K562 (cell line): ENCODE data around the gene CD19. TPM values are rescaled to one million over a fixed set of nuclear protein-coding genes. Genes with fewer than 3 reads are reported as not detected.

ENCODE experiments used
- EWSR1 ChIP-seq: fragments of 450-650 bp; IDR thresholded peaks from 2 replicates; pipeline ENCODE4 v1.6.1; 2018; ENCODE audit warnings: borderline replicate concordance, mild to moderate bottlenecking, low read depth, moderate library complexity; ENCODE audit not compliant: partially characterized antibody
- GTF2F1 ChIP-seq: IDR thresholded peaks from 2 replicates; pipeline ENCODE4 v1.6.1; 2011; ENCODE audit warnings: low read depth, low read length, improper control_type of control experiment
- HNRNPK ChIP-seq: fragments of 200-400 bp; formaldehyde crosslinking; IDR thresholded peaks from one replicate; pipeline ENCODE4 v1.6.1; 2018; ENCODE audit warnings: mild to moderate bottlenecking, low read depth, low read length; ENCODE audit not compliant: poor library complexity, severe bottlenecking
- HSF4 ChIP-seq: fragments of 250-450 bp; sonication (Bioruptor Pico); IDR thresholded peaks from 2 replicates; pipeline ENCODE4 v2.1.2; 2022; ENCODE audit warnings: mild to moderate bottlenecking, moderate library complexity, borderline replicate concordance
- KAT8 ChIP-seq: fragments of 450-650 bp; IDR thresholded peaks from 2 replicates; pipeline ENCODE4 v1.6.1; 2016; ENCODE audit warnings: low read depth, mild to moderate bottlenecking
- MEIS2 ChIP-seq: fragments of 450-650 bp; IDR thresholded peaks from 2 replicates; pipeline ENCODE4 v1.6.1; 2014; ENCODE audit warnings: mild to moderate bottlenecking; ENCODE audit not compliant: partially characterized antibody
- POLR2G ChIP-seq: fragments of 200-400 bp; formaldehyde crosslinking; IDR thresholded peaks from 2 replicates; pipeline ENCODE4 v1.6.1; 2017; ENCODE audit warnings: low read depth, mild to moderate bottlenecking, antibody characterized with exemption, low read length, moderate library complexity
- PRMT5 ChIP-seq: sonication (generic); formaldehyde crosslinking; IDR thresholded peaks from 2 replicates; pipeline ENCODE4 v1.5.0; 2020; ENCODE audit warnings: missing genetic modification reagents
- TRIM24 ChIP-seq, 2 experiments: fragments of 450-650 bp; IDR thresholded peaks; 2 replicates each; pipeline ENCODE4 v1.6.1; 2016
- ZEB2 ChIP-seq: fragments of 450-650 bp; IDR thresholded peaks from 2 replicates; pipeline ENCODE4 v1.6.1; 2016
- ZNF668 ChIP-seq: fragments of 250-450 bp; sonication (Bioruptor Pico); IDR thresholded peaks from 2 replicates; pipeline ENCODE4 v1.8.0; 2022; ENCODE audit warnings: mild to moderate bottlenecking, inconsistent platforms
- polyA plus RNA-seq, 8 experiments: library from polyadenylated mRNA; depleted of rRNA in 4 of 8; stranded (reverse) in 5 of 8; unstranded in 3 of 8; fragments of >200 nt; fragmentation: Nextera tagmentation in 2 of 8; fragmentation: Illumina TruSeq in 1 of 8; extraction: Ambion mirVana in 2 of 8; extraction: Trizol in 1 of 8; gene quantifications; 2 replicates each; pipeline versions ENCODE4 v1.2.1 to v1.2.3, GENCODE V29; 2011 to 2014; ENCODE audit warnings: inconsistent platforms in 1 of 8, missing spikeins in 1 of 8
- total RNA-seq, 7 experiments: library from RNA; depleted of rRNA in 6 of 7; stranded (reverse); fragments of >200 nt in 6 of 7; fragmentation: Illumina TruSeq in 2 of 7; extraction: Trizol in 2 of 7; gene quantifications; 2 replicates each; pipeline versions ENCODE4 v1.2.1 to v1.2.3, GENCODE V29; 2011 to 2021; ENCODE audit warnings: low replicate concordance in 1 of 7
- TF ChIP-seq, protein P1 (sequence below): sonication (generic); formaldehyde crosslinking; IDR thresholded peaks from 2 replicates; pipeline ENCODE4 v1.8.0; 2023; ENCODE audit warnings: mild to moderate bottlenecking, missing genetic modification reagents
- TF ChIP-seq, protein P2 (sequence below): fragments of 450-650 bp; IDR thresholded peaks from 2 replicates; pipeline ENCODE4 v1.6.1; 2016; ENCODE audit warnings: antibody characterized with exemption
- TF ChIP-seq, protein P3 (sequence below), 2 experiments: fragments of 450-650 bp; IDR thresholded peaks; 2 replicates each; pipeline ENCODE4 v1.6.1; 2016; ENCODE audit warnings: mild to moderate bottlenecking in 2 of 2, borderline replicate concordance in 1 of 2, low read depth in 1 of 2, moderate library complexity in 1 of 2
- TF ChIP-seq, protein P4 (sequence below): fragments of 250-450 bp; sonication (Bioruptor Pico); IDR thresholded peaks from 2 replicates; pipeline ENCODE4 v1.8.0; 2022; ENCODE audit warnings: moderate library complexity, mild to moderate bottlenecking, inconsistent platforms

CD19 gene
- total and polyA plus RNA-seq, 9 of the 15 experiments (the other 6 are each of a cell fraction or from before 2014, with no cell fraction given), result 0.27 to 3.7 (median 2.0) TPM; not detected in 1

DNA sequence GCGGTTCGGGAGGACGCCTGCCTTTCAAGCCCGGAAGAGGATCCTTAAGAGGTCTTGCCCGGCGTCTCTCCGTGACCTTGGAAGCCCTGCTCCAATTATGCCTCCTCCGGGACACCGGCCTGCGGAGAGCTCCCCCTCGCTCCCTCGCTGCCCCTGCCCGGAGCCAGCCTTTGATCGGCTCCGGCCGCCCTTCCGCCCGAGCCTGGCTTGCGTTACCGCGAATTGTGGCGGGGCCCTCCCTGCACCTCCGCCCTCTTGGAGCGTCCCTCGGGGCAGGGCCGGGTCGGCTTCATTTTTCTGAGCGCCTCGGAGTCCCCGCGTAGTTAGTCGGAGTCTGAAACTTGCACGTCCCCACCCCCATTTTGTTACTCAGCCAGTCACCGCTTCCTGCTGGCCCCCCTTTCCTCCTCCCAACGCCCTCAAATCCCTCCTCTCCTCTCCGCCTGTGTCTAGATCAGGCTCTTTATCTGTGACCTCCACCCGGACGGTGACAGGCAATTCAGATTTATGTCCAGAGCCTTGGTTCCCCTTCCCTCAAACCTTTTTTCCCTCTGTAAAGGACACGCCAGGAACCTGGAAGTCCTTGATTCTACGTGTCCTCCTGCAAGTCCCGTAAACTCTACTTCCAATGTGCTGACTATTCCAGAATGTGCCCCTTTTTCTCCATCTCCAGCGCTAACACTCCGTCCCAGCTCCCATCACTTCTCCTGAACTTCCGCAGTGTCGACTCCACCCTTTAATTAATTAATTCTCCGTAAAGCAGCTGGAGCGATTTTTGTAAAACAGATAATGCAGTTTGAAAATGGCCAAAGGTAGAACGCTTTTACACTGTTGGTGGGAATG, 6.2 kb upstream of the CD19 start (continued):
- TF ChIP-seq EWSR1, result no peak
- TF ChIP-seq TRIM24 (IDR thresholded peaks at IDR 0.05), result peak; percentile 68 to 82; a peak in 3 of 4 replicates
- peak; percentile 66 for TF ChIP-seq ZEB2
- TF ChIP-seq, protein P1, sequence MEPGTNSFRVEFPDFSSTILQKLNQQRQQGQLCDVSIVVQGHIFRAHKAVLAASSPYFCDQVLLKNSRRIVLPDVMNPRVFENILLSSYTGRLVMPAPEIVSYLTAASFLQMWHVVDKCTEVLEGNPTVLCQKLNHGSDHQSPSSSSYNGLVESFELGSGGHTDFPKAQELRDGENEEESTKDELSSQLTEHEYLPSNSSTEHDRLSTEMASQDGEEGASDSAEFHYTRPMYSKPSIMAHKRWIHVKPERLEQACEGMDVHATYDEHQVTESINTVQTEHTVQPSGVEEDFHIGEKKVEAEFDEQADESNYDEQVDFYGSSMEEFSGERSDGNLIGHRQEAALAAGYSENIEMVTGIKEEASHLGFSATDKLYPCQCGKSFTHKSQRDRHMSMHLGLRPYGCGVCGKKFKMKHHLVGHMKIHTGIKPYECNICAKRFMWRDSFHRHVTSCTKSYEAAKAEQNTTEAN (CRISPR knock-in tag), result no peak
- TF ChIP-seq KAT8, result no peak
- TF ChIP-seq MEIS2, result peak; percentile 100
- TF ChIP-seq HNRNPK, result no peak
- TF ChIP-seq GTF2F1, result no peak
- TF ChIP-seq, protein P2, sequence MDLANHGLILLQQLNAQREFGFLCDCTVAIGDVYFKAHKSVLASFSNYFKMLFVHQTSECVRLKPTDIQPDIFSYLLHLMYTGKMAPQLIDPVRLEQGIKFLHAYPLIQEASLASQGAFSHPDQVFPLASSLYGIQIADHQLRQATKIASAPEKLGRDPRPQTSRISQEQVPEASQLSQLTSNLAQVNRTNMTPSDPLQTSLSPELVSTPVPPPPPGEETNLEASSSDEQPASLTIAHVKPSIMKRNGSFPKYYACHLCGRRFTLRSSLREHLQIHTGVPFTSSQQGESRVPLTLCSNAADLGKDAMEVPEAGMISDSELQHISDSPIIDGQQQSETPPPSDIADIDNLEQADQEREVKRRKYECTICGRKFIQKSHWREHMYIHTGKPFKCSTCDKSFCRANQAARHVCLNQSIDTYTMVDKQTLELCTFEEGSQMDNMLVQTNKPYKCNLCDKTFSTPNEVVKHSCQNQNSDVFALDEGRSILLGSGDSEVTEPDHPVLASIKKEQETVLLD, result no peak
- TF ChIP-seq HSF4, result no peak
- TF ChIP-seq, protein P3, sequence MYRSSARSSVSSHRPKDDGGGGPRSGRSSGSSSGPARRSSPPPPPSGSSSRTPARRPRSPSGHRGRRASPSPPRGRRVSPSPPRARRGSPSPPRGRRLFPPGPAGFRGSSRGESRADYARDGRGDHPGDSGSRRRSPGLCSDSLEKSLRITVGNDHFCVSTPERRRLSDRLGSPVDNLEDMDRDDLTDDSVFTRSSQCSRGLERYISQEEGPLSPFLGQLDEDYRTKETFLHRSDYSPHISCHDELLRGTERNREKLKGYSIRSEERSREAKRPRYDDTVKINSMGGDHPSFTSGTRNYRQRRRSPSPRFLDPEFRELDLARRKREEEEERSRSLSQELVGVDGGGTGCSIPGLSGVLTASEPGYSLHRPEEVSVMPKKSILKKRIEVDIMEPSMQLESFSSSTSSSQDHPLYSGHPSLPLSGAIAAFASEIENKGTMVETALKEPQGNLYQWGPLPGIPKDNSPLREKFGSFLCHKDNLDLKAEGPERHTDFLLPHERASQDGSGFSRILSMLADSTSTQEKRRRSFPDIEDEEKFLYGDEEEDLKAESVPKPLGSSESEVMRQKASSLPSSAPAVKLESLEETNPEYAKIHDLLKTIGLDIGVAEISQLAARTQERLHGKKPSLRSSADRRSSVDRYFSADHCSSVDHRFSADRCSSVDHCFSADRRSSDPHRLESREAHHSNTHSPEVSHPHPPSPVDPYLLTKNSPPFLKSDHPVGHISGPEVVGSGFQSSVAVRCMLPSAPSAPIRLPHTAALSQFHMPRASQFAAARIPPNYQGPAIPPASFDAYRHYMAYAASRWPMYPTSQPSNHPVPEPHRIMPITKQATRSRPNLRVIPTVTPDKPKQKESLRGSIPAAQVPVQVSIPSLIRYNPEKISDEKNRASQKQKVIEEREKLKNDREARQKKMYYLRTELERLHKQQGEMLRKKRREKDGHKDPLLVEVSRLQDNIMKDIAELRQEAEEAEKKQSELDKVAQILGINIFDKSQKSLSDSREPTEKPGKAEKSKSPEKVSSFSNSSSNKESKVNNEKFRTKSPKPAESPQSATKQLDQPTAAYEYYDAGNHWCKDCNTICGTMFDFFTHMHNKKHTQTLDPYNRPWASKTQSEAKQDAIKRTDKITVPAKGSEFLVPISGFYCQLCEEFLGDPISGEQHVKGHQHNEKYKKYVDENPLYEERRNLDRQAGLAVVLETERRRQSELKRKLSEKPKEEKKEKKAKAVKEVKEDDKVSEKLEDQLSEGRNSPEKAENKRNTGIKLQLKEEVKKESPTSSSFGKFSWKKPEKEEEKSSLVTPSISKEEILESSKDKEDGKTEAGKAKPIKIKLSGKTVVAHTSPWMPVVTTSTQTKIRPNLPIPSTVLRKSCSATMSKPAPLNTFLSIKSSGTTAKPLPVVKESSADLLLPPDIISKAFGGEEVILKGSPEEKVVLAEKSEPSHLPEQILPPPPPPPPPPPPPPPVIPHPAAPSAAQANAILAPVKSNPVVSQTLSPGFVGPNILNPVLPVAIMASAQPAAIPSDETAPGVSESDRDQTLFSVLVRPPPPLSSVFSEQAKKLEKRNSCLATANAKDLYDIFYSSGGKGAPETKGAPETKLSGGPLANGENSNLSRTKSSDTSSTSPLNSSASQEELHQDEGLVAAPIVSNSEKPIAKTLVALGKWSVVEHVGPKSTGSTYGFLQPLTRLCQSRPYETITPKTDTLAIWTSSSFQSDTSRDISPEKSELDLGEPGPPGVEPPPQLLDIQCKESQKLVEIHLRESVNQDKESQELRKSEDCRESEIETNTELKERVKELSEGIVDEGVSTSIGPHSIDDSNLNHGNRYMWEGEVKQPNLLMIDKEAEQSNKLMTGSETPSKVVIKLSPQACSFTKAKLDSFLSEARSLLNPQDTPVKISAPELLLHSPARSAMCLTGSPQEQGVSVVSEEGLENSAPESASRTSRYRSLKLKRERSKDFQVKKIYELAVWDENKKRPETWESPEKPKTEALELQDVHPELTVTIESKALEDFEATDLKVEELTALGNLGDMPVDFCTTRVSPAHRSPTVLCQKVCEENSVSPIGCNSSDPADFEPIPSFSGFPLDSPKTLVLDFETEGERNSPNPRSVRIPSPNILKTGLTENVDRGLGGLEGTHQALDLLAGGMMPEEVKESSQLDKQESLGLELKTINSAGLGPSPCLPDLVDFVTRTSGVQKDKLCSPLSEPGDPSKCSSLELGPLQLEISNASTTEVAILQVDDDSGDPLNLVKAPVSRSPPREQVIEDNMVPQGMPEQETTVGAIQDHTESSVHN (IDR thresholded peaks at IDR 0.05; ENCODE audit: borderline replicate concordance in 1 of 2, low read depth in 1 of 2), result peak in 1 of 2 experiments; percentile 61; a peak in 1 of 4 replicates
- TF ChIP-seq POLR2G, result peak; percentile 93
- TF ChIP-seq, protein P4, sequence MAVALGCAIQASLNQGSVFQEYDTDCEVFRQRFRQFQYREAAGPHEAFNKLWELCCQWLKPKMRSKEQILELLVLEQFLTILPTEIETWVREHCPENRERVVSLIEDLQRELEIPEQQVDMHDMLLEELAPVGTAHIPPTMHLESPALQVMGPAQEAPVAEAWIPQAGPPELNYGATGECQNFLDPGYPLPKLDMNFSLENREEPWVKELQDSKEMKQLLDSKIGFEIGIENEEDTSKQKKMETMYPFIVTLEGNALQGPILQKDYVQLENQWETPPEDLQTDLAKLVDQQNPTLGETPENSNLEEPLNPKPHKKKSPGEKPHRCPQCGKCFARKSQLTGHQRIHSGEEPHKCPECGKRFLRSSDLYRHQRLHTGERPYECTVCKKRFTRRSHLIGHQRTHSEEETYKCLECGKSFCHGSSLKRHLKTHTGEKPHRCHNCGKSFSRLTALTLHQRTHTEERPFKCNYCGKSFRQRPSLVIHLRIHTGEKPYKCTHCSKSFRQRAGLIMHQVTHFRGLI (CRISPR knock-in tag), result no peak
- TF ChIP-seq PRMT5 (CRISPR knock-in tag), result no peak
- TF ChIP-seq ZNF668 (CRISPR knock-in tag), result no peak
